Measurements from ENCODE around the gene PIF1.

DNA sequence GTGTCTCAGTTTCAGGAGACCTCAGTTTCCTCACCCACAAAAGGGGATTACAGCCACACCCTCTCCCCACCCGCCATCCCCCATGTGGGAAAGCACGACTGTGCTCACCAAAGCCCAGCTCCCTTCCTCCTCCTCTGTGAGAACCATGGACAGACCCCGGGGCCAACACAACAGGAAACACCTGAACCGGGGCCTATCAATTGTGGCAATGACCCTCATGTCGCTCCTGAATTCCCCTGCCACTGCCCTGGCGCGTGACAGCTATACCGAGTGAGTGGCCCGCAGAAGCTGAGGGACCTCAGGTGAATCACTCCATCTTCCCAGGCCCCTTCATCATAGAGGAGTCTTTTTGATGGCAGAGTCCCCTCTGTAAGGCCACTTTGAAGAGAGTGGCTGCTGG, 44.9 kb upstream of the PIF1 start:
- TF ChIP-seq, protein P1, sequence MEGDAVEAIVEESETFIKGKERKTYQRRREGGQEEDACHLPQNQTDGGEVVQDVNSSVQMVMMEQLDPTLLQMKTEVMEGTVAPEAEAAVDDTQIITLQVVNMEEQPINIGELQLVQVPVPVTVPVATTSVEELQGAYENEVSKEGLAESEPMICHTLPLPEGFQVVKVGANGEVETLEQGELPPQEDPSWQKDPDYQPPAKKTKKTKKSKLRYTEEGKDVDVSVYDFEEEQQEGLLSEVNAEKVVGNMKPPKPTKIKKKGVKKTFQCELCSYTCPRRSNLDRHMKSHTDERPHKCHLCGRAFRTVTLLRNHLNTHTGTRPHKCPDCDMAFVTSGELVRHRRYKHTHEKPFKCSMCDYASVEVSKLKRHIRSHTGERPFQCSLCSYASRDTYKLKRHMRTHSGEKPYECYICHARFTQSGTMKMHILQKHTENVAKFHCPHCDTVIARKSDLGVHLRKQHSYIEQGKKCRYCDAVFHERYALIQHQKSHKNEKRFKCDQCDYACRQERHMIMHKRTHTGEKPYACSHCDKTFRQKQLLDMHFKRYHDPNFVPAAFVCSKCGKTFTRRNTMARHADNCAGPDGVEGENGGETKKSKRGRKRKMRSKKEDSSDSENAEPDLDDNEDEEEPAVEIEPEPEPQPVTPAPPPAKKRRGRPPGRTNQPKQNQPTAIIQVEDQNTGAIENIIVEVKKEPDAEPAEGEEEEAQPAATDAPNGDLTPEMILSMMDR (IDR thresholded peaks at IDR 0.05; ENCODE audit: low read depth, low read length, poor library complexity, severe bottlenecking) = no peak
- no peak for TF ChIP-seq EZH2phosphoT487 (IDR thresholded peaks at IDR 0.05; ENCODE audit: borderline replicate concordance, low read length)
